ENCODE data around the gene NLRP12.
"Not testable (repeated sequence)": the region's sequence is repeated elsewhere in the genome, so short reads cannot be mapped to it uniquely, and the experiment has no call there.

DNA sequence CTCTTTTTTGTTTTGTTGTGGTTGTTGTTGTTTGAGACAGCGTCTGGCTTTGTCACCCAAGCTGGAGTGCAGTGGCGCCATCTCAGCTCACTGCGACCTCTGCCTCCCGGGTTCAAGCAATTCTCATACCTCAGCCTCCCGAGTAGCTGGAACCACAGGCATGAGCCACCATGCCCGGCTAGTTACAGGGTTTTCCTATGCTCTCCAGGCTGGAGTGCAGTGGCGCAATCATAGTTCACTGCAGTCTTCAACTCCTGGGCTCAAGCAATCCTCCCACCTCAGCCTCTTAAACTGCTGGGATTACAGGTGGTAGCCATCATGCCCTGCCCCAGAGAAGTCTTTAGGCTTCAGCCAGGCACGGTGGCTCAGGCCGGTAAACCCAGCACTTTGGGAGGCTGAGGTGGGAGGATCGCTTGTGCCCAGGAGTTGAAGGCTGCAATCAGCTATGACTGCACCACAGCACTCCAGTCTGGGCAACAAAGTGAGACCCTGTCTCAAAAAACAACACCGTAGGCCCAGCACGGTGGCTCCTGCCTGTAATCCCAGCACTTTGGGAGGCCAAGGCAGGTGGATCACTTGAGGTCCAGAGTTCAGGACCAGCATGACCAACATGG lies 54.3 kb downstream of the NLRP12 start:
- TF ChIP-seq, protein P1, sequence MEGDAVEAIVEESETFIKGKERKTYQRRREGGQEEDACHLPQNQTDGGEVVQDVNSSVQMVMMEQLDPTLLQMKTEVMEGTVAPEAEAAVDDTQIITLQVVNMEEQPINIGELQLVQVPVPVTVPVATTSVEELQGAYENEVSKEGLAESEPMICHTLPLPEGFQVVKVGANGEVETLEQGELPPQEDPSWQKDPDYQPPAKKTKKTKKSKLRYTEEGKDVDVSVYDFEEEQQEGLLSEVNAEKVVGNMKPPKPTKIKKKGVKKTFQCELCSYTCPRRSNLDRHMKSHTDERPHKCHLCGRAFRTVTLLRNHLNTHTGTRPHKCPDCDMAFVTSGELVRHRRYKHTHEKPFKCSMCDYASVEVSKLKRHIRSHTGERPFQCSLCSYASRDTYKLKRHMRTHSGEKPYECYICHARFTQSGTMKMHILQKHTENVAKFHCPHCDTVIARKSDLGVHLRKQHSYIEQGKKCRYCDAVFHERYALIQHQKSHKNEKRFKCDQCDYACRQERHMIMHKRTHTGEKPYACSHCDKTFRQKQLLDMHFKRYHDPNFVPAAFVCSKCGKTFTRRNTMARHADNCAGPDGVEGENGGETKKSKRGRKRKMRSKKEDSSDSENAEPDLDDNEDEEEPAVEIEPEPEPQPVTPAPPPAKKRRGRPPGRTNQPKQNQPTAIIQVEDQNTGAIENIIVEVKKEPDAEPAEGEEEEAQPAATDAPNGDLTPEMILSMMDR (IDR thresholded peaks at IDR 0.05), result not testable (repeated sequence)
- not testable (repeated sequence) for TF ChIP-seq POLR2A, POLR2AphosphoS5 (IDR thresholded peaks at IDR 0.05)
